ENCODE measurements around the gene CPZ. TPM values are rescaled to one million over a fixed set of nuclear protein-coding genes. Genes with fewer than 3 reads are reported as not detected.
A peak's percentile ranks its signal among the peaks of the same experiment; 100 is the strongest.

The CPZ gene
- total RNA-seq, 3 donors from 2014 or later: 0.63 to 2.6 (median 0.81) TPM

GRCh38 chr4:8568068-8568668 lies 24.4 kb upstream of the CPZ start:
- Histone ChIP-seq H3K9me3 (no peaks in the 10 kb centered on the region), H3K4me1 (ENCODE audit: low read depth) (no peaks in the 10 kb centered on the region), H3K4me3 (no peak overlapping the region), H3K36me3 (ENCODE audit: low read depth) (no peaks in the 10 kb centered on the region)
- ATAC-seq (no peak), DNase-seq (no peak)
- no peak for TF ChIP-seq CTCF (IDR thresholded peaks at IDR 0.05)
- intact Hi-C loops (cut with DNase I, micrococcal nuclease): no loop called here

GRCh38 chr4:8570201-8570600 lies 22.4 kb upstream of the CPZ start:
- intact Hi-C loops (cut with DNase I, micrococcal nuclease): no loop called here
- no peaks in the 10 kb centered on the region for H3K9me3 ChIP-seq
- no peaks in the 10 kb centered on the region for H3K36me3 ChIP-seq (ENCODE audit: low read depth)
- DNase-seq (no peak), ATAC-seq (no peak)
- H3K4me3 ChIP-seq: no peak overlapping the region
- H3K4me1 ChIP-seq (ENCODE audit: low read depth): no peaks in the 10 kb centered on the region
- no peak for TF ChIP-seq CTCF (IDR thresholded peaks at IDR 0.05)

- DNase-seq (no peak), ATAC-seq (no peak)
- no peaks in the 10 kb centered on the region for H3K9me3 ChIP-seq
- H3K36me3 ChIP-seq (ENCODE audit: low read depth): no peaks in the 10 kb centered on the region
- no peak for TF ChIP-seq CTCF (IDR thresholded peaks at IDR 0.05)
- no peaks in the 10 kb centered on the region for H3K4me1 ChIP-seq (ENCODE audit: low read depth)
- intact Hi-C loops (cut with DNase I, micrococcal nuclease): no loop called here
- no peak overlapping the region for H3K4me3 ChIP-seq
These were observed 20.6 kb upstream of the CPZ start for GRCh38 chr4:8571702-8572685.

GRCh38 chr4:8573266-8573665 lies 19.3 kb upstream of the CPZ start:
- no peak for ATAC-seq
- no peak for DNase-seq
- H3K9me3 ChIP-seq: no peaks in the 10 kb centered on the region
- H3K4me1 ChIP-seq (ENCODE audit: low read depth): no peaks in the 10 kb centered on the region
- no peak for TF ChIP-seq CTCF (IDR thresholded peaks at IDR 0.05)
- intact Hi-C loops (cut with DNase I, micrococcal nuclease): no loop called here
- no peaks in the 10 kb centered on the region for H3K36me3 ChIP-seq (ENCODE audit: low read depth)
- H3K4me3 ChIP-seq: no peak overlapping the region

- intact Hi-C loops (cut with DNase I, micrococcal nuclease): no loop called here
- no peaks in the 10 kb centered on the region for H3K9me3 ChIP-seq
- no peak overlapping the region for H3K4me3 ChIP-seq
- ATAC-seq: peak; percentile 17
- H3K36me3 ChIP-seq (ENCODE audit: low read depth): no peaks in the 10 kb centered on the region
- H3K4me1 ChIP-seq (ENCODE audit: low read depth): no peaks in the 10 kb centered on the region
- no peak for DNase-seq
- TF ChIP-seq CTCF (IDR thresholded peaks at IDR 0.05): no peak
These were observed 17.7 kb upstream of the CPZ start for GRCh38 chr4:8574796-8575370.
